Keratinocyte (primary cell): ENCODE data around the gene PAIP2. TPM values are rescaled to one million over a fixed set of nuclear protein-coding genes. Genes with fewer than 3 reads are reported as not detected.

Experiments
- DNase-seq: peaks from one replicate; pipeline ENCODE4 v3.0.0-alpha.2; 2011; ENCODE audit warnings: low read depth, missing footprints, low spot score
- FAIRE-seq: peaks from 2 replicates; lab custom pipeline; 2011; peaks lifted over from hg19 to GRCh38; lab: Jason Lieb, UNC
- H2AFZ ChIP-seq: 2 replicates; pipeline ENCODE4 v1.6.0; 2012; ENCODE audit warnings: low read length, control low read depth, inconsistent platforms; ENCODE audit not compliant: control insufficient read depth
- H3K27ac ChIP-seq: 2 replicates; pipeline ENCODE4 v1.5.1; 2011; ENCODE audit warnings: low read length; ENCODE audit not compliant: control insufficient read depth, insufficient read depth
- H3K27me3 ChIP-seq: 3 replicates; pipeline ENCODE4 v1.6.0; 2011; ENCODE audit warnings: low read length; ENCODE audit not compliant: control insufficient read depth, insufficient read depth; ENCODE audit errors: extremely low read depth
- H3K36me3 ChIP-seq, 2 experiments: 2 replicates in 1 of 2; 3 replicates in 1 of 2; pipeline ENCODE4 v1.5.1; 2011; ENCODE audit warnings: low read length in 2 of 2, mild to moderate bottlenecking in 1 of 2; ENCODE audit not compliant: control insufficient read depth in 2 of 2, insufficient read depth in 2 of 2; ENCODE audit errors: extremely low read depth in 1 of 2
- H3K4me1 ChIP-seq: 3 replicates; pipeline ENCODE4 v1.5.1; 2011; ENCODE audit warnings: low read length; ENCODE audit not compliant: control insufficient read depth, insufficient read depth; ENCODE audit errors: extremely low read depth
- H3K4me2 ChIP-seq: 3 replicates; pipeline ENCODE4 v1.6.0; 2011; ENCODE audit warnings: low read depth, low read length; ENCODE audit not compliant: control insufficient read depth, insufficient read depth; ENCODE audit errors: extremely low read depth
- H3K4me3 ChIP-seq, 3 experiments: fragments of 200-600 bp in 1 of 3; sonication (generic) in 1 of 3; 2 replicates in 2 of 3; 3 replicates in 1 of 3; pipeline ENCODE4 v1.5.1; 2011 to 2016; ENCODE audit warnings: low read length in 3 of 3, mild to moderate bottlenecking in 3 of 3, control low read depth in 2 of 3, inconsistent platforms in 1 of 3, low read depth in 1 of 3, mixed read lengths in 1 of 3, mixed run types in 1 of 3, moderate library complexity in 1 of 3; ENCODE audit not compliant: control insufficient read depth in 2 of 3, insufficient read depth in 2 of 3; ENCODE audit errors: extremely low read depth in 1 of 3
- H3K79me2 ChIP-seq: 2 replicates; pipeline ENCODE4 v1.6.0; 2012; ENCODE audit warnings: low read length; ENCODE audit not compliant: control insufficient read depth, insufficient read depth
- H3K9ac ChIP-seq: 3 replicates; pipeline ENCODE4 v1.6.0; 2011; ENCODE audit warnings: low read length; ENCODE audit not compliant: control insufficient read depth, insufficient read depth; ENCODE audit errors: extremely low read depth
- H3K9me1 ChIP-seq: 3 replicates; pipeline ENCODE4 v1.6.0; 2011; ENCODE audit warnings: low read length; ENCODE audit not compliant: control insufficient read depth, insufficient read depth; ENCODE audit errors: extremely low read depth
- H3K9me3 ChIP-seq: 2 replicates; pipeline ENCODE4 v1.5.1; 2012; ENCODE audit warnings: low read depth, low read length; ENCODE audit not compliant: control insufficient read depth
- H4K20me1 ChIP-seq: 3 replicates; pipeline ENCODE4 v1.6.0; 2011; ENCODE audit warnings: low read length; ENCODE audit not compliant: control insufficient read depth, insufficient read depth; ENCODE audit errors: extremely low read depth
- CTCF ChIP-seq, 3 experiments: IDR thresholded peaks in 1 of 3; conservative IDR thresholded peaks in 1 of 3; optimal IDR thresholded peaks in 1 of 3; 2 replicates in 2 of 3; 3 replicates in 1 of 3; pipeline versions ENCODE3 to v1.5.1; 2011; ENCODE audit warnings: low read length in 3 of 3, mild to moderate bottlenecking in 3 of 3, moderate library complexity in 2 of 3, control low read depth in 1 of 3, inconsistent platforms in 1 of 3; ENCODE audit not compliant: insufficient read depth in 2 of 3; ENCODE audit errors: extremely low read depth in 1 of 3
- EZH2 ChIP-seq: IDR thresholded peaks from one replicate; pipeline ENCODE4 v1.6.1; 2012; ENCODE audit warnings: inconsistent platforms, mild to moderate bottlenecking, low read length, moderate library complexity
- dilution Hi-C: fragments of 300-500 bp; cut with MboI; formaldehyde crosslinking; loops from one replicate; pipeline ENCODE4 v1.7.0; 2020; ENCODE audit warnings: low sequenced_read_pairs; ENCODE audit not compliant: extremely low pct_ligation_motif_present
- polyA plus RNA-seq, 5 experiments: library from polyadenylated mRNA; depleted of rRNA in 3 of 5; stranded (reverse) in 3 of 5; stranded (forward) in 1 of 5; unstranded in 1 of 5; fragments of >200 nt; gene quantifications; 1 replicate in 1 of 5; 2 replicates in 3 of 5; 3 replicates in 1 of 5; pipeline versions ENCODE4 v1.2.1 to v1.2.3, GENCODE V29; 2011 to 2012; ENCODE audit warnings: missing spikeins in 2 of 5, low read depth in 1 of 5, low replicate concordance in 1 of 5

PAIP2 gene
- polyA plus RNA-seq, 1 donor (not counting 4 experiments of a cell fraction or from before 2014, with no cell fraction given) = 65.6 TPM

DNA sequence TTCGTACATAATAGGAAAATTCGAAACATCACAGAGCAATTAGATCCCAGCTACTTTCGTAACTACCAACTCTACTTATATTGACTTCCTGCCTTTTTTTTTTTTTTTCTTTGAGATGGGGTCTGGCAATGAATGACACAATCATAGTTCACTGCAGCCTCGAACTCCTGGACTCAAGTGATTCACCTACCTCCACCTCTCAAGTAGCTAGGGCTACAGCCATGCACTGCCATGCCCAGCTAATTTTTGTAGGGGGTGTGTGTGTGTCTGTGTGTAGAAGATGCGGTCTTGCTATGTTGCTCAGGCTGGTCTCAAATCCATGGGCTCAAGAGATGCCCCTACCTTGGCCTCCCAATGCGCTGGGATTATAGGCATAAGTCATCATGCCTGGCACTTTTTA lies 5.8 kb upstream of the PAIP2 start:
- Histone ChIP-seq H3K36me3 (peaks cover 0 to 4% of the 10 kb centered on the region in 2 experiments), H3K27me3 (no peaks in the 10 kb centered on the region), H3K4me2 (no peak overlapping the region), H3K4me3 (no peak overlapping the region), H2AFZ (no peak overlapping the region), H3K9ac (no peak overlapping the region), H3K4me1 (no peaks in the 10 kb centered on the region), H3K27ac (no peak overlapping the region), H4K20me1 (no peaks in the 10 kb centered on the region), H3K9me3 (no peaks in the 10 kb centered on the region), H3K79me2 (no peaks in the 10 kb centered on the region), H3K9me1 (no peaks in the 10 kb centered on the region)
- dilution Hi-C loops = no loop called here
- FAIRE-seq = no peak
- TF ChIP-seq EZH2 (no peak), CTCF (optimal IDR thresholded peaks at IDR 0.05 in 1 of 3, IDR thresholded peaks at IDR 0.05 in 1 of 3, conservative IDR thresholded peaks at IDR 0.05 in 1 of 3; ENCODE audit: extremely low read depth in 1 of 3, insufficient read depth in 2 of 3, low read length in 3 of 3) (no peak)
- no peak for DNase-seq

DNA sequence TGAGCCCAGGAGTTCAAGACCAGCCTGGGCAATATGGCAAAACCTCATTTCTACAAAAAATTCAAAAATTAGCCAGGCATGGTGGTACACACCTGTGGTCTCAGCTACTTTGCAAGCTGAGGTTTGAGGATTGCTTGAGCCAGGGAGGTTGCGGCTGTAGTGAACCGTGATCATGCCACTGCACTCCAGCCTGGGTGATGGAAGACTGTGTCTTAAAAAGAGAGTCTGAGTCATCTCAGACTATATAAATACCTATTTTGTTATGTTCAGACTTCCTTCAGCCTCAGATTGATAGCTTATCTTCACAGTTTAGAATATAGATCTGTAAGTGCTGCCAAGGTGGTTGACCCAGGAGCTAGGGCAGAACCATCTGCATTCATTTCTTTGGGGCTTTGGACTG lies 1.6 kb upstream of the PAIP2 start:
- no peak for FAIRE-seq
- no peak overlapping the region for H3K9ac ChIP-seq
- dilution Hi-C loops = no loop called here

More for the DNA sequence above, 1.6 kb upstream of the PAIP2 start:
- Histone ChIP-seq H3K4me3 (no peak overlapping the region), H3K9me1 (no peaks in the 10 kb centered on the region), H3K27ac (no peak overlapping the region), H3K9me3 (no peaks in the 10 kb centered on the region), H3K36me3 (no peaks in the 10 kb centered on the region), H3K4me1 (peaks cover 13% of the 10 kb centered on the region), H3K79me2 (peaks cover 34% of the 10 kb centered on the region), H2AFZ (no peak overlapping the region), H3K27me3 (no peaks in the 10 kb centered on the region), H4K20me1 (peaks cover 9% of the 10 kb centered on the region), H3K4me2 (no peak overlapping the region)
- no peak for DNase-seq
- TF ChIP-seq EZH2 (no peak), CTCF (optimal IDR thresholded peaks at IDR 0.05 in 1 of 3, IDR thresholded peaks at IDR 0.05 in 1 of 3, conservative IDR thresholded peaks at IDR 0.05 in 1 of 3; ENCODE audit: extremely low read depth in 1 of 3, insufficient read depth in 2 of 3, low read length in 3 of 3) (no peak)
